Endothelial cell of umbilical vein (primary cell): ENCODE results near the gene SPAG16. TPM values are rescaled to one million over a fixed set of nuclear protein-coding genes. Genes with fewer than 3 reads are reported as not detected.
"Not testable (repeated sequence)": the region's sequence is repeated elsewhere in the genome, so short reads cannot be mapped to it uniquely, and the experiment has no call there.

Experiments
- BruUV-seq: library from RNA; stranded (reverse); fragments of 400-500 nt; replicated peaks from 2 replicates; lab custom pipeline; 2021; lab: Mats Ljungman, UMichigan
- CTCF ChIA-PET: fragments of 300-600, 350-600 bp; sonication (Branson Sonifier 250); formaldehyde crosslinking; loops from one replicate; lab custom pipeline; 2021; ENCODE audit warnings: antibody characterized with exemption, inconsistent platforms; lab: Charles Lee
- POLR2A ChIA-PET: fragments of 300-600, 350-600 bp; sonication (Branson Sonifier 250); formaldehyde crosslinking; loops from one replicate; lab custom pipeline; 2021; ENCODE audit warnings: antibody characterized with exemption, inconsistent platforms; lab: Charles Lee
- DNase-seq: peaks from one replicate; pipeline ENCODE4 v3.0.0-alpha.2; 2011; ENCODE audit warnings: low read depth, low spot score
- FAIRE-seq: peaks from 2 replicates; lab custom pipeline; 2011; peaks lifted over from hg19 to GRCh38; lab: Jason Lieb, UNC
- H2AFZ ChIP-seq: 2 replicates; pipeline ENCODE4 v1.6.0; 2012; ENCODE audit warnings: low read depth, low read length, control low read depth, inconsistent platforms
- H3K27ac ChIP-seq: 2 replicates; pipeline ENCODE4 v1.5.1; 2011; ENCODE audit warnings: low read depth, mild to moderate bottlenecking, control low read depth, low read length, moderate library complexity; ENCODE audit not compliant: insufficient read depth
- H3K27me3 ChIP-seq, 2 experiments: 2 replicates each; pipeline versions ENCODE4 v1.6.0 to v1.6.1; 2011; ENCODE audit warnings: low read length in 2 of 2, mixed read lengths in 1 of 2; ENCODE audit not compliant: control insufficient read depth in 2 of 2, insufficient read depth in 2 of 2
- H3K36me3 ChIP-seq, 2 experiments: 2 replicates in 1 of 2; 3 replicates in 1 of 2; pipeline ENCODE4 v1.5.1; 2011; ENCODE audit warnings: low read length in 2 of 2, mild to moderate bottlenecking in 1 of 2, moderate library complexity in 1 of 2; ENCODE audit not compliant: control insufficient read depth in 2 of 2, insufficient read depth in 2 of 2; ENCODE audit errors: extremely low read depth in 1 of 2
- H3K4me1 ChIP-seq: 3 replicates; pipeline ENCODE4 v1.5.1; 2011; ENCODE audit warnings: mild to moderate bottlenecking, low read length; ENCODE audit not compliant: control insufficient read depth, insufficient read depth; ENCODE audit errors: extremely low read depth
- H3K4me2 ChIP-seq: 2 replicates; pipeline ENCODE4 v1.6.1; 2011; ENCODE audit warnings: low read length, control low read depth, mixed read lengths; ENCODE audit not compliant: insufficient read depth
- H3K4me3 ChIP-seq, 3 experiments: fragments of 200-600 bp in 1 of 3; sonication (generic), shearing (Covaris generic) in 1 of 3; replicated peaks in 1 of 3; 2 replicates each; pipeline ENCODE4 v1.5.1; 2011 to 2016; ENCODE audit warnings: control low read depth in 3 of 3, low read length in 3 of 3, mild to moderate bottlenecking in 2 of 3, inconsistent platforms in 1 of 3, low read depth in 1 of 3, moderate library complexity in 1 of 3; ENCODE audit not compliant: insufficient read depth in 1 of 3
- H3K79me2 ChIP-seq: 2 replicates; pipeline ENCODE4 v1.6.0; 2012; ENCODE audit warnings: low read length, inconsistent platforms; ENCODE audit not compliant: control insufficient read depth, insufficient read depth
- H3K9ac ChIP-seq: replicated peaks from 2 replicates; pipeline ENCODE3; 2011; ENCODE audit warnings: low read length, control low read depth; ENCODE audit not compliant: insufficient read depth; ENCODE audit errors: extremely low read depth
- H3K9me1 ChIP-seq: replicated peaks from 3 replicates; pipeline ENCODE4 v1.6.0; 2011; ENCODE audit warnings: mild to moderate bottlenecking, low read length; ENCODE audit not compliant: control insufficient read depth, insufficient read depth; ENCODE audit errors: extremely low read depth
- H3K9me3 ChIP-seq: replicated peaks from 2 replicates; pipeline ENCODE4 v1.5.1; 2012; ENCODE audit warnings: low read length, inconsistent platforms; ENCODE audit not compliant: control insufficient read depth, insufficient read depth
- H4K20me1 ChIP-seq: replicated peaks from 2 replicates; pipeline ENCODE3; 2011; ENCODE audit warnings: mild to moderate bottlenecking, low read length; ENCODE audit not compliant: control insufficient read depth, insufficient read depth; ENCODE audit errors: extremely low read depth
- POLR2AphosphoS5 ChIP-seq: IDR thresholded peaks from 2 replicates; pipeline ENCODE4 v1.6.1; 2012; ENCODE audit warnings: low read depth, mild to moderate bottlenecking, control low read depth, low read length, moderate library complexity; ENCODE audit not compliant: insufficient read depth
- dilution Hi-C: fragments of 300-500 bp; cut with MboI; formaldehyde crosslinking; loops from one replicate; pipeline ENCODE4 v1.15.0; 2019; ENCODE audit warnings: low sequenced_read_pairs; ENCODE audit not compliant: extremely low pct_ligation_motif_present
- intact Hi-C: fragments of 100-400 bp; cut with micrococcal nuclease; formaldehyde crosslinking; loops from one replicate; pipeline ENCODE4 v1.10.0; 2022
- polyA plus RNA-seq, 4 experiments: library from polyadenylated mRNA; depleted of rRNA in 3 of 4; stranded (reverse) in 3 of 4; unstranded in 1 of 4; fragments of >200 nt; gene quantifications; 2 replicates each; pipeline versions ENCODE4 v1.2.1 to v1.2.3, GENCODE V29; 2011 to 2012; ENCODE audit warnings: missing spikeins in 1 of 4
- total RNA-seq: library from RNA; stranded (reverse); gene quantifications from 2 replicates; pipeline ENCODE4 v1.2.3, GENCODE V29; 2021

SPAG16 gene
- total and polyA plus RNA-seq, 2 donors (not counting 3 experiments of a cell fraction or from before 2014, with no cell fraction given): 4.0 to 7.7 TPM

DNA sequence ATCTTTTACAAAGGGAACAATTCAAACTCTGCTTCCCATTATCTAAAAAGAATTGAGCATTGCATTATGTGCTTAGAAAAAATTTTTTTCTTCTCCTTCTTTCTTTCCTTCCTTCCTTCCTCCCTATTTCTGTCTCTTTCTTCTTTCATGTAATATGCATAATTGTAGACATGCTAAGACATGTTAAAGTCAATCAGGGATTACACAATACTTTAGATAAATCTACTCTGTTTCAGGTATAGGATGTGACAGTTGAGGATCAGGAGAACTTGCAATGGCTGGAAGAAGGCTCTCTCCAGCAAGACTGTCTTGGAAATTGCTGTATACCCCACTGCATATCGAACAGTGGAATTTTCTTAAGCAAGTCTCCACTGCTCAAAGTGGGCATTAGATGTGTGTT lies 9.0 kb upstream of the SPAG16 start:
- intact Hi-C loops (no loop called here), dilution Hi-C loops (no loop called here)
- POLR2A ChIA-PET: no interaction called here

DNA sequence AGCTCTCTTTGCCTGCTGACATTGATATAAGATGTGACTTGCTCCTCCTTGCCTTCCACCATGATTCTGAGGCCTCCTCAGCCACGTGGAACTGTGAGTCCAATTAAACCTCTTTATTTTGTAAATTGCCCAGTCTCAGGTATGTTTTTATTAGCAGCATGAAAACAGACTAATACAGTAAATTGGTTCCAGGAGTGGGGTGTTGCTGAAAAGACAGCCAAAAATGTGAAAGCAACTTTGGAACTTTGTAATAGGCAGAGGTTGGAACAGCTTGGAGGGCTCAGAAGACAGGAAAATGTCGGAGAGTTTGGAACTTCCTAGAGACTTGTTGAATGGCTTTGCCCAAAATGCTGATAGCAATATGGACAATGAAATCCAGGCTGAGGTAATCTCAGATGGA lies 7.1 kb upstream of the SPAG16 start:
- POLR2A ChIA-PET, H3K4me1 ChIP-seq, DNase-seq, intact Hi-C loops, H3K4me2 ChIP-seq, H3K9ac ChIP-seq, H3K4me3 ChIP-seq, H3K27me3 ChIP-seq, H3K9me1 ChIP-seq, CTCF ChIA-PET, dilution Hi-C loops, H3K9me3 ChIP-seq, H3K79me2 ChIP-seq, H4K20me1 ChIP-seq, H3K36me3 ChIP-seq, BruUV-seq, H3K27ac ChIP-seq, H2AFZ ChIP-seq: not testable (repeated sequence)
- peak; percentile 42 for FAIRE-seq

More for the DNA sequence above, 9.0 kb upstream of the SPAG16 start:
- no peaks in the 10 kb centered on the region for H3K9me1 ChIP-seq
- H3K9me3 ChIP-seq: no peaks in the 10 kb centered on the region
- BruUV-seq: no TSS peak
- no peaks in the 10 kb centered on the region for H3K4me1 ChIP-seq
- H3K4me3 ChIP-seq: no peak overlapping the region
- H3K27ac ChIP-seq: no peak overlapping the region
- FAIRE-seq (no peak), DNase-seq (no peak)
- no peaks in the 10 kb centered on the region for H3K36me3 ChIP-seq
- CTCF ChIA-PET: no interaction called here
- H2AFZ ChIP-seq: no peak overlapping the region
- no peak overlapping the region for H3K9ac ChIP-seq
- no peak for TF ChIP-seq POLR2AphosphoS5
- H3K27me3 ChIP-seq: peaks cover 3 to 12% of the 10 kb centered on the region in 2 experiments
- no peaks in the 10 kb centered on the region for H4K20me1 ChIP-seq
- no peaks in the 10 kb centered on the region for H3K79me2 ChIP-seq
- no peak overlapping the region for H3K4me2 ChIP-seq
